NCI-H1105 treated with DMSO at 0.1 percent for 48 hours (cell line): Measurements from ENCODE around the gene TGM6.
A peak's percentile ranks its signal among the peaks of the same experiment; 100 is the strongest.

Experiments used
- DNase-seq: peaks from one replicate; lab custom pipeline; 2025; lab: John Stamatoyannopoulos, UW

TGM6 gene

DNA sequence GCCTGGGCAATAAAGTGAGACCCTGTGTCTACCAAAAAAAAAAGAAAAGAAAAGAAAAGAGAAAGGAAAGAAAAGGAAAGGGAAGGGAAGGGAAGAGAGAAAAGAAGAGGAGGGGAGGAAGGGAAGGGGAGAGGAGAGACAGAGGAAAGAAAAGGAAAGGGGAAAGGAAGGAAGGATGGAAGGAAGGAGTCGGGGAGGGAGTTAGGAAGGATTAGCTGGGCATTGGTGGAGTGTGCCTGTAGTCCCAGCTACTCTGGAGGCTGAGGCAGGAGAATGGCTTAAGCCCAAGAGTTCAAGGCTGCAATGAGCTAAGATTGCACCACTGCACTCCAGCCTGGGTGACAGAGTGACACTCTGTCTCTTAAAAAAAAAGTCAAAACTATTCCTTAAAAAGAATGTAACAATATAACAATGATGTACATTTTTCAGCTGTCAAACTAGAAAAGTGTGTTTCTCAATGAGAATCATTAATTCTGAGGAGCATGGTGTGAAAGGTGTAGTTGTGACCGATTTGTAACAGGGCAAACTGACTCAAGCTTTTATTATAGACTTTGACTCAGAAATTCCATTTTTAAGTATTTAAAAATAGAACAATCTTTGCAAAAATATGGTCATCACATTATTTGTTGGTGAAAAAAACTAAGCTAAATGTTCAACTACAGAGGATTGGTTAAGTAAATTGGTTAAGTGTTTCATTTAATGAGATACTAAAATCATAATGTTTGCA is 75.2 kb downstream of the TGM6 start:
- DNase-seq: no peak

GRCh38 chr20:2458919-2459499 is 78.3 kb downstream of the TGM6 start:
- no peak for DNase-seq

GRCh38 chr20:2459981-2460751 is 79.5 kb downstream of the TGM6 start:
- no peak for DNase-seq

GRCh38 chr20:2460752-2461424 is 80.2 kb downstream of the TGM6 start:
- DNase-seq: no peak

DNA sequence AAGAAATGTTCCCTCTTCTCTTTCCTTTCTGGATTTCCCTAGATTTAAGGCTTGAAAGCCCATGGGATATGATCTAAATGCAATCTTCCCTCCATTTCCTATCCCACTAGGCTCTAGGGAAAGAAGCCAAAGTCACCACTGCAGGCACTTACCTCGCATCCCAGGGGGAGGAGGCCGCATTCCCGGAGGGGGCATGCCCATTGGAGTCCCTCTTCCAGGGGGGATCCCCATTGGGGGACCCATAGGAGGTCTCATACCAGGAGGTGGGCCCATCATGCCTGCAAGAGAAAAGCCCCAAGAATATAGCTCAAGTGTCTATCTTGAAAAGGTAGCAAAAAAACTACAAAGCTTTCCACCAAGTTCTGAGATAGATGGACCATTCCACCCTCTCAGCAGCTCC is 81.8 kb downstream of the TGM6 start:
- no peak for DNase-seq

GRCh38 chr20:2463616-2464365 is 83.1 kb downstream of the TGM6 start:
- DNase-seq: no peak

DNA sequence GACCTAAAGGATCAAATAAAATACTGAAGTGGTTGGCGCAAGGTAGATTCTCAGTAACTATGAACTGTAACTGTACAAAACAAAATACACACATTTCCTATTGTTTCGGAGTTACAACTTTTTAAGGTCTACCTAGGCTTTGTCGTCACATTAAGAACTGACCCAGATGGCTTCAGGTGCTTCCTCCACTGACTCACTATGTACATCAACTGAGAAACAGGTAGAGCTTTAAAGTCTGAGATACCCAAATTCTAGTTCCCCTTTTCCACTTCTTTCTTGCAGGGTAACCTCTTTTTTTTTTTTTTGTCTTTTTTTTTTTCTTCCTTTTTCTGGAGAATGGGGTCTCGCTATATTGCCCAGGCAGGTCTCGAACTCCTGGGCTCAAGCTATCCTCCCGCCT is 84.4 kb downstream of the TGM6 start:
- DNase-seq: no peak

- no peak for DNase-seq
Measured at GRCh38 chr20:2467412-2467811, 86.7 kb downstream of the TGM6 start.

DNA sequence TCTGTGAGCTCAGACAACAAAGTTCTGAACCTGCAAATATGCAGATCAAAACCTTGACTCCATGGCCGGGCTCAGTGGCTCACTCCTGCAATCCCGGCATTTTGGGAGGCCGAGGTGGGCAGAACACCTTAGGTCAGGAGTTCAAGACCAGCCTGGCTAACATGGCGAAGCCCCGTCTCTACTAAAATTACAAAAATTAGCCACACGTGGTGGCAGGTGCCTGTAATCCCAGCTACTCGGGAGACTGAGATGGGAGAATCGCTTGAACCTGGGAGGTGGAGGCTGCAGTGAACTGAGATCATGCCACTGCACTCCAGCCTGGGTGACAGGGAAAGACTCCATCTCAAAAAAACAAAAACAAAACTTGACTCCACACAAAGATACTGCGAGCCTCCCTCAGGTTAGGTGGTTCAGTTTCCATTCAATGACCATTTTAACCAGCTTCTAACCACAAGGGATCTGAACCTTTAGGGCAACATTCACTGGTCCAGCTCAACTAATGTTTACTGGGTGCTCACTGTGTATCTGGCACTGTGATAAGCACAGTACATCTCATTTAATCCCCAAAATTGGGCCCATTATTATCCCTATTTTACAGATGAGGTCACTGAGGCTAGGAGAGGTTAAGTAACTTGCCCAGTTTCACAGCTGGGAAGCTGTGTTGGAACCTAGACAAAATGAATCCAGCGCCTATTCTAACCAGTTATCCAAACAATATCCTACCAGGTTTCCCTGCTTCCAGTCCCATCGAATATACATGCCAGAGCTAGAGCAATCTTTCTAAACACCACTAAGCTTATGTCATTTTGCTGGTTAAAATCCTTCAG is 88.1 kb downstream of the TGM6 start:
- DNase-seq: no peak

DNA sequence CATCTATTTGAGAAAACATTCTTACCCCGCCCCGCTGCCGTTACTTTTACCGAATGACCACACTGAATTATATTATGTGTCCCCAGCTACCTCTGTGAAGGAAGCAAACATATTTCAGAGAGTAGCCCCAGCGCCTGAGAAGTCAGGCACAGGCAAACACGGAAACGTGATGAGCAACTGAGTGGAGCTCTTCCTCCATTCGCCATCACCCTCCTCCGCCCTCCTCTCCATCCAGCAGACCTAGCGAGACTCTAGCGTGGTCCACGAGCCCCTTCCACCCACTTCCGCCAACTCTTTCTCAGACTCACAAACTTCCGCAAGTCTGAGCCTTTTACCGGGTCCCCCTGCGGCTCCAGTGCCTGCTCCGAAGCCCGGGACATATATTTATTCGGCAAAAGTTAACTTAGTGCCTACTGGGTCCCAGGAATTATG is 89.3 kb downstream of the TGM6 start:
- peak; percentile 30 for DNase-seq

GRCh38 chr20:2470423-2471193 is 89.9 kb downstream of the TGM6 start, which contains the start of gene SNRPB:
SNRPB (minus strand) TSS chr20:2470789; CDS start chr20:2470690, 99 bp downstream.
- peak; percentile 99 for DNase-seq

GRCh38 chr20:2473516-2473915 is 92.8 kb downstream of the TGM6 start:
- no peak for DNase-seq

DNA sequence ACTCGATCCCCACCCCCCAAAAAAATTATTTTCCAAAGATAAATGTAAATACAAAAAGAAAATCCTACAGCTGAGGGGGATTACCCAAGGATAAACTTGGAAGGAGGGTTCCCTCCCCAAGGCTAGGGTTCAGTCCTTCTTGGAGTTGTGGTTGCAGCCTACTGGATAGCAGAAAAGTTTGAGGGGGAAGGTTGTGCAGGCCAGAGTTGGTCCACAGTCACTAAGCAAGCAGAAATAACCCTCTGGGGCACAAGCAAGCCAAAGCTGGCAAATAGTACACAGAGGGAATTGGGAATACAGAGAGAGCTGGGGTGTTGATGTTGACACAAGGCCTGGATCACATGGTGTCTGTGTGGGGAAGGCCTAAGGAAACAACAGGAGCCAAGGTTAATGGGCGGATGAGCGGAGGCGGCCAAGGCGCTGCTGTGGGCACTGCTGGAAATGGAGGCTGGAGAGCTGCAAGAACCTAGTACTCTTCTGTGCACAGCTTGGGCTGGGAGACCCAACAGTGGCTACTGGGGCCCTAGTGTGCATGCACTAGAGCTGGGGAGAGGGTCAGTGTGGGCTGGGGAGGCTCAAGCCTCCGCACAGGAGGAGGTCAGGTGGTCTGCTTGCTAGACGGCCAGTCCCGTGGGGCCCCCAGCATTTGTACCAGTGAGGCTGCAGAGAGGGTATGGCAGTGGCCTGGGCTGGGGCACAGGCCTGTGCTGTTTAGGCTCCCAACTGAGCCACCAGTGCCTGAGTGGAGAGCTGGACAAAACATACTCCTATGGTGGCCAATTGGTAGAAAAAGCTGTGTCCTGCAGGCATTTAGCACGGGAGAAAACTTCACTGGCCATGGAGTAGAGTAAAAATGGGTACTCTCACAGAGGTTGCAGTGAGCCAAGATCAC is 95.4 kb downstream of the TGM6 start:
- no peak for DNase-seq

- no peak for DNase-seq
Measured at GRCh38 chr20:2476742-2477615, 96.3 kb downstream of the TGM6 start.

DNA sequence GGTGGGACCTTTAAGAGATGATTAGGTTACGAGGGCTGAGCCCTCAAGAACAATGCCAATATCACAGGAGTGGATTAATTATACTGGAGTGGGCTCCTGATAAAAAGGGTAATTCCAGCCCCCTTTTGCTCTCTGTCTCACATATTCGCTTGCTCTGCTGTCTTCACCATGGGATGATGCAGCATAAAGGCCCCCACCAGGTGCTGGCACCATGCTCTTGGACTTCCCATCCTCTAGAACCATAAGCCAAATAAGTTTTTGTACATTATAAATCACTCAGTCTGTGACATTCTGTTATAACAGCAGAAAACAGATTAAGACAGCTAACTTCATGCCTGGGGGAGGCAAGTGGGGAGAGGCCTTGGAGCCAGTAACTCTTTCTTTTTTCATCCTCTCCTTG is 99.7 kb downstream of the TGM6 start:
- DNase-seq: no peak
